ENCODE data around the gene KLK7. TPM values are rescaled to one million over a fixed set of nuclear protein-coding genes. Genes with fewer than 3 reads are reported as not detected.
"Not testable (repeated sequence)": the region's sequence is repeated elsewhere in the genome, so short reads cannot be mapped to it uniquely, and the experiment has no call there.

The KLK7 gene
- total RNA-seq, 1 experiment from 2014 or later = not detected

DNA sequence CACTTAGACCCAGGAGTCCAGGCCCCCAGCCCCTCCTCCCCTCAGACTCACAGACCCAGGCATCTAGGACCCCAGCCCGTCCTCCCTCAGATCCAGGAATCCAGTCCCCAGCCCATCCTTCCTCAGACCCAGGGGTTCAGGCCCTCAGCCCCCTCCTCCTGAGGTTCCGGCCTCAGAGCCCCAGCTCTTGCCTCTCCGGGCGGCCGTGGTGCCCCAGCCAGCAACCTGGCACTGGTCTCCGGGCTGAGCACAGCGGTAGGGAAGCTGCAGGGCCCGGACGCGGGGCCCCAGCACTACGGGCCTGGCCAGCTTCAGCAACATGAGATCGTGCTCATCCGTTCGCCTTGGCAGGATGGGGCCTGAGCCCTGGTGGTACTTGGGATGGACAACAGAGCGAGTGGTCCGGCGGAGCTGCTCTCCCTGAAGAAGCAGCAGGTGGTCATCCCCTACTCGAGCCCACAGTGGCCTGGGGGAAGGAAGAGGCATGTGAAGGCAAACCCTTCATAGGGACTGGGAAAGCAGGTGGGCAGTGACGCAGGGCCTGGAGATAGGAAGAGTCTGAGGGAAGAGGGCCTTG lies 32.1 kb upstream of the KLK7 start:
- DNase-seq (ENCODE audit: low spot score) = no peak
- in situ Hi-C loops (cut with HindIII; ENCODE audit: low sequenced_read_pairs) = no loop called here

GRCh38 chr19:51014242-51014641 lies 30.5 kb upstream of the KLK7 start:
- no peak for DNase-seq (ENCODE audit: low spot score)
- in situ Hi-C loops (cut with HindIII; ENCODE audit: low sequenced_read_pairs) = no loop called here

DNA sequence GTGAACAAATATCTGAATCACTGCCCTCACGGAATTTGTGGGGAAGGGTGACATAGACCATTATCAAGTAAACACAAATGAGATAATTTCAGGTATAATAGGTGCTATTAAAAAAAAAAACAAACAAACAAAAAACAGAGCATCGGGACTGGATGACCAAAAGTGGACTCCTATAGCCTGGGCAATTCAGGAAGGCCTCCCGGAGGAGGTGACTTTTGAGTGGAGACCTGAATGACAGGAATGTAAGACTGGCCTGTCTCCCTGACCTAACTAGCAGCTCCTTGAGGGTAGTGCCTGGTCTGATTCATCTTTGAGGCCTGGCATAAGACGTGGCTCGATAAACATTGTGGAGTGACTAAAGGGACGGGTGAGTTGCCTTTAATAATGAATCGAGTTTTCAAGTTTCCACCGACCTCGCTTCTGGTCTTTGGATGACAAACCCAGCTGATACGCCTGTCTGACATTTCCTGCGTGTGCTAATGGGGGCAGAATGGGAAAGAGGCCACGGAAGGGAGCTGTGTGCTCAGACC lies 29.0 kb upstream of the KLK7 start:
- in situ Hi-C loops (cut with HindIII; ENCODE audit: low sequenced_read_pairs) = no loop called here
- no peak for DNase-seq (ENCODE audit: low spot score)

GRCh38 chr19:51010066-51010795 lies 26.5 kb upstream of the KLK7 start:
- in situ Hi-C loops (cut with HindIII; ENCODE audit: low sequenced_read_pairs) = no loop called here
- DNase-seq (ENCODE audit: low spot score) = no peak

DNA sequence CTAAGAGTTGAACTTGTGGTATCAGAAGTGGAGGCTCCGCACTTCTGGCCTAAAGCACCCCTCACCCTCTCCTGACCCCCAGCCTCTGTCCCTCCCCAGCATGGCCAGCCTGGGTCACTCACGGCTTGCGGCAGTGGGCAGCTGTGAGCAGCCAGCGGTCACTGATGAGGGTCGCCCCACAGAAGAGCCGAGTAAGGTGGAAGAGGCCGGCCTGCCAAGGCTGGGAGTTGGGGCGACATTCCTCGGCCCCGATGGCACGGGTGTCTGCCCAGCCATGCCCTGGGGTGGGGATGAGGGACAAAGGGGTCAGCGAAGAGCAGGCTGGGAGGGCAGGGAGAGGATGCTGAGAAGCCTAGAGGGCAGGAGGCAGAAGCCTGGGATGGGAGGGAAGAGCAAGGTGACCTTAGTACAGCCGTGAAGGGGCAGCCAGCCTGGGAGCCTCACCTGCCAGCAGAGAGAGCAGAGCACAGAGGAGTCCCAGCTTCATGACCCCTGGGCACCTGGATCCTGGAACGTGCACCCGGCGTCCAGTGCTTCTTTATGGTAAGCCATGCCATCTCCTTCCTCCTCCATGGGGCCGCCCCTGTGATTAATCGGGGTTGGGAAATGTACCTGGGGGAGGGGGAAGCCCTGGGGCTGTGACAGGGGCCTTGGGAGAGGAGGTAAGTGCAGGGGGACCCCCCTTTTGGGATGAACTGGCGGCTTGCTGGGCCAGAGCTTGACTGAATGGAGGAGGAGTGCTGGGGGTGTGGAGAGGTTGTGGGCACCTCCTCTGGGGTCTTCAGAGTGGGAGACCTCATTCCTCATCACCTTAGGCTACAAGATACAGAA lies 25.6 kb upstream of the KLK7 start:
- in situ Hi-C loops (cut with HindIII; ENCODE audit: low sequenced_read_pairs) = no loop called here
- no peak for DNase-seq (ENCODE audit: low spot score)

DNA sequence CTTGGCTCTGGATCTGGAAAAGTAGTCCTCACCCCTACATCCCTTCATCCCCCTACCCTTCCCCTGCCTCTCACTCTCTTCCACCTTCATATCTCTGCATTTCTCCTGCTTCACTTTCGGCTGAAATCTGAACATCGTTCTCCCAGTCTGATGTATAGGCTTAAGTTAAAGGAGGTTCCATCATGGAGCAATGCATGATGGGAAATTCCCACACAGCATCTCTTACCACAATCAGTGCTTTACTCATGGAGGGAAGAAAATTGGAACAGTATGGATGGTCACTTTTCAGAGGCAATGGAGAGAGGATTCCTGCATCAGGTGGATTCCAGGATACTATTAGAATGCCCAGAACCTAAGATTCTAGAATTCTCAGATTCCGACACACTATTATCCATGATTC lies 23.8 kb upstream of the KLK7 start:
- in situ Hi-C loops (cut with HindIII; ENCODE audit: low sequenced_read_pairs) = no loop called here

DNA sequence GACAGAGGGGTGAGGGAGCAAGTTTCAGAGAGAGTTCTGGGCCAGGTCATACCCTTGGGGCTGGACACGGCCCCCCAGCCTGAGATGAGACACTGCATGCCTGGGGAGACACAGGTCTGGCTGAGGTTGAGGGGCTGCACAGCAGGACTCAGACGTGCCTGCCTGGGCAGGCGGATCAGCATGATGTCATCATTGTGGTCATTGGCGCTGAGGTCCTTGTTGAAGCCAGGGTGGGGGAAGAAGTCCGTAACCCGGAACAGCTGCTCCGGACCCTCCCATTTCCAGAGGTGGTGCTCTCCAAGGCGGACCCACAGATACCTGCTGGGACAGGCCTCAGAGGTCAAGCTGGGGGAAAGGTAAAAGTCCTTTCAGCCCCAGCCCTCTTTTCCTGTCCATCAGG lies 22.7 kb upstream of the KLK7 start:
- in situ Hi-C loops (cut with HindIII; ENCODE audit: low sequenced_read_pairs) = no loop called here
- no peak for DNase-seq (ENCODE audit: low spot score)

More for the DNA sequence above, 23.8 kb upstream of the KLK7 start:
- DNase-seq (ENCODE audit: low spot score) = no peak

DNA sequence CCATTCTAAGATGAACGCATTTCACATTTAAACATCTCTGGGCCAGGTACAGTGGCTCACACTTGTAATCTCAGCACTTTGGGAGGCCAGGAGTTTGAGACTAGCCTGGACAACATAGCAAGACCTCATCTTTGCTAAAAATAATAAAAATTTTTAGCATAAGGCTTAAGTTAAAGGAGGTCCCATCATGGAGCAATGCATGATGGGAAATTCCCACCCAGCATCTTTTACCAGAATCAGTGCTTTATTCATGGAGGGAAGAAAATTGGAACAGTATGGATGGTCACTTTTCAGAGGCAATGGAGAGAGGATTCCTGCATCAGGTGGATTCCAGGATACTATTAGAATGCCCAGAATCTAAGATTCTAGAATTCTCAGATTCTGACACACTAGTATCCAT lies 21.5 kb upstream of the KLK7 start:
- no peak for DNase-seq (ENCODE audit: low spot score)
- in situ Hi-C loops (cut with HindIII; ENCODE audit: low sequenced_read_pairs) = no loop called here

- in situ Hi-C loops (cut with HindIII; ENCODE audit: low sequenced_read_pairs) = no loop called here
- no peak for DNase-seq (ENCODE audit: low spot score)
These were observed 19.6 kb upstream of the KLK7 start for GRCh38 chr19:51003316-51003715.

DNA sequence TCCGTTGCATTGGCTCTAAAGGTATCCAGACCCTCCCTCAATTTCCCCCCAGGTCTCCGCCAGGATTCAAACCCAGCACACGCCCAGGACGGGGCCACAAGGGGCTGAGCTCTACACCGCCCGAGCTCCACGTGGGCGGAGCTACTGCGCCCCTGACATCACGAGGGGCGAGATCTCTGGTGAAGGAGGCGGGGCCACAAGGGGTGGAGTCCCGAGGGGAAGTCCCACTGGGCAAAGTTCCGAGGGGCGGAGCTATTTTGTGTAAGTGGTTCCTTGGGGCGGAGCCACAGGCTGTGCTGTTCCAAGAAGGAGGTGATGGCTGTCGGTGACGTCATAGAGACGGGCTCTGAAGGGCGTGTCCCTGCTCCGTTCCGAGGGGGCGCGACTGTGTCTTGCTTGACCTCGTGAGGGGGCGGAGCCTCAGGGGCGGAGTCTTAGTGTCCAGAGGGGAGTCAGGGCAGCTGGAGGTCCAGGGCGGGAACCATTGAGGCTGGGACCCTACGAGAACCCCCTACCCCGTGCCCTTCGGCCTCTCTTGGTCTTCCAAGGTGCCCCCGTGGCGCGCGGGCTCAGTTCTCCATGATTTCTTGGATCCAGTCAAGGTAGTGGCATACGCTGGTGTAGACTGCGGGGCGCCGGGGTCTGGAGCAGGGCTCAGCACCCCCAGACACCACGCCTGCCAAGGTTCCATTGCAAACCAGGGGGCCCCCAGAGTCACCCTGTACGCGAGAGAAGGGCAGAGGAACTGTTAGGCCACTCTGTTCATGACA lies 19.0 kb upstream of the KLK7 start:
- DNase-seq (ENCODE audit: low spot score) = no peak
- in situ Hi-C loops (cut with HindIII; ENCODE audit: low sequenced_read_pairs) = no loop called here

DNA sequence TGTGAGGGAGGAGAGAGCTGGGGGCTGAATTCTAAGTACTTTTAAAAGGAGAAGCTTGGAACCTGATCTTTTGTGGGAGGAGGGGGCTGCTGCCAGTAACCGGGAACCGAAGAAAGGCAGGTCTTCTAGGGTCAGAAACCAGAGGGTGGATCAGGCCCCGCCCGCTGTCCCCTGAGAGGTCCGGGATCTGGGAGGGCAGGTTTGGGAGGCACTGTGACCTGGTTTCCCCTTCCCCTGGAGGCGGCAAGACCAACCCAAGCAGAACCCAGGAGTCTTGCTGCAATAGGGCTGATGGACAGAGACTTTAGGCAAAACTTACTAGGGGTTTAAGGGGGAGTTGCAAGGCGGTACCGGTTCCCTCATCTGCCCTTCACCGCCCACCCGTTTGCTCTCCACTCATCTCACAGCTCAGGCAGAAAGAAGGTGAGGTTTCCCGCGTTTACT lies 18.4 kb upstream of the KLK7 start:
- DNase-seq (ENCODE audit: low spot score) = no peak
- in situ Hi-C loops (cut with HindIII; ENCODE audit: low sequenced_read_pairs) = no loop called here

DNA sequence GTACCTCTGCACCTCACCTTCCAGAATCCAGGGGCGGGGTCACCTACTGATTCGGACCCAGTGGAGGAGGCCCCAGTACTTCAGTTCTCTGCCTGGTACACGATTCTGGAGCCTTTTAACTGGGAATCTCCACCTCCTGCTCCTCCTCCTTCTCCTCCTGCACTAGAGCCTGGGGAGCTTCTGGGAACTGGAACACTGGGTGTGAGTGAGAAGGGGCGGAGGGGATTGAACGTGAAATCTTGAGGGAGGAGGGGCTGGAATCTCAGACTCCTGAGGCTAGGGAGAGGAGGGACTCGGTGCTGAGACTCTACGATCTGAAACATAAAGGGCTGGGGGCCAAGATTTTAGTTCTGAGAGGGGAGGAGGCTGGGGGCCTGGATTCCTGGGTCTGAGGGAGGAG lies 17.8 kb upstream of the KLK7 start, which contains the start of gene KLK8:
TSS of gene KLK8 (minus strand) at position 90 of the 400 bp plus-strand sequence. CDS start 437 bp downstream, outside the sequence.
- in situ Hi-C loops (cut with HindIII; ENCODE audit: low sequenced_read_pairs) = no loop called here
- DNase-seq (ENCODE audit: low spot score) = no peak

DNA sequence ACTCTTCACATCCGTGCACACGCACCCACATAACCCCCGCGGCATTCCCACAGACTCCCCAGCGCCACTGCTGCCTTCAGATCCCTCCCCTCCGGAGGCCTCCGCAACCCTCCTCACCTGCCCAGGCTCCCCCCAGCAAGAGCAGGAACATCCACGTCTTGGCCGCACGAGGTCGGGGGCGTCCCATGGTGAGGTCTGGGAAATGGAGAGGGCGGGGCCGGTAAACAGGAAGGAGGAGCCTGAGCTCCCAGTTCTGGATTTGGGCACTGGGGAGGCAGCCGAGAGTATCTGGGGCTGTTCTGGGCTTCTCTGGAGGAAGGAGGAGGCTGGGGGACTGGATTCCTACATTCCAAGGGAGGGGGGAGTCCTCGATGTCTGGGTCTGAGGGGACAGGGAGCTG lies 17.3 kb upstream of the KLK7 start:
- no peak for DNase-seq (ENCODE audit: low spot score)
- in situ Hi-C loops (cut with HindIII; ENCODE audit: low sequenced_read_pairs) = no loop called here

DNA sequence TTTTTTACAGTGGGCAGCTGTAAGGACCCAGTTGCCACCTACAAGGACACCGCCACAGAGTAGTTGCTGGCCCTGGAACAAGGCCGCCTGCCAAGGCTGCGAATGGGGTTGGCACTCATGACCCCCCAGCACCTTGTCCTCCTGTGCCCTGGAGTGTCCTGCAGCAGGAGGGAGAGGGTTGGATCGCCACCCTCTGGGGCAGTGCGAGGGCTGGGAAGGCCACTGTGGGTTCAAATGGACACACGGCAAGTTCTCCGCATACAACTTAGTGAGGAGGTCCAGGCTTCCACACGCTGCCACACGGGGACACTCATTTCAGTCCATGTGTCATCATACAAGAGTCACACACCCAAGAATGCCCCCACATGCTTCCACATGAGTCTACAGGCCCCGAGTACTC lies 16.7 kb upstream of the KLK7 start:
- DNase-seq (ENCODE audit: low spot score) = no peak
- in situ Hi-C loops (cut with HindIII; ENCODE audit: low sequenced_read_pairs) = no loop called here

DNA sequence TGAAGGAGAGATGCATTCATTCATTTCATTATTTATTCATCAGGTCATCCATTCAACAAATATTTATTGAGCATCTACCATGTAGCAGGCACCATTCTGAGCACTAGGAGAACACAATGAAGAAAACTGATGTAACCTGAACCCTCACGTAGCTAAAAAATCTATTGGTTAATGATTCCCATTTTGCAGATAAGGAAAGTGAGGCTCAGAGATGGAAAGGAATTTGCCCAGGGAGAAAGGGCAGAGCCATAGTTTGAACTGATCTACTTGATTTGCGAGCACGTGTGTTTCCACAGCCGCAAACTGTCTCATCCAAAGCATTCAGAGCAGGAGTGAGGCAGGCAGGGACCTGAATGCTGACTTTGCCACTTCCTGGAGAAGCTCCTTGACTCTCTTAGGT lies 15.0 kb upstream of the KLK7 start:
- in situ Hi-C loops (cut with HindIII; ENCODE audit: low sequenced_read_pairs) = no loop called here
- DNase-seq (ENCODE audit: low spot score) = no peak

GRCh38 chr19:50998061-50998460 lies 14.3 kb upstream of the KLK7 start:
- no peak for DNase-seq (ENCODE audit: low spot score)
- in situ Hi-C loops (cut with HindIII; ENCODE audit: low sequenced_read_pairs) = no loop called here

GRCh38 chr19:50994129-50994528 lies 10.4 kb upstream of the KLK7 start:
- in situ Hi-C loops (cut with HindIII; ENCODE audit: low sequenced_read_pairs) = no loop called here
- no peak for DNase-seq (ENCODE audit: low spot score)

DNA sequence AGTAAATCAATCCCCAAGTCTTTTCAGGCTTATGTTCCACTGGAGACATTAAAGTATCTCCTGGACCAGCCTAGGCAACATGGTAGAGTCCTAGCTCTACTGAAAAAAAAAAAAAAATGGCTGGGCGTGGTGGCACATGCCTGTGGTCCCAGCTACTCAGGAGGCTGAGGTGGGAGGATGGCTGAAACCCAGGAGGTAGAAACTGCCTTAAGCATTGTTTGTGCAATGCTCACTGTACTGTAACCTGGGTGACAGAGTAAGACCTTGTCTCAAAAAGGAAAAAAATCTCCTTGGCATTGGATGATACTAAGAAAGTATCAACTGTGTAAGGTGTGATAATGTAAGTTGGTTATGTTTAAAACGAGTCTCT lies 8.9 kb upstream of the KLK7 start:
- in situ Hi-C loops (cut with HindIII; ENCODE audit: low sequenced_read_pairs) = no loop called here

DNA sequence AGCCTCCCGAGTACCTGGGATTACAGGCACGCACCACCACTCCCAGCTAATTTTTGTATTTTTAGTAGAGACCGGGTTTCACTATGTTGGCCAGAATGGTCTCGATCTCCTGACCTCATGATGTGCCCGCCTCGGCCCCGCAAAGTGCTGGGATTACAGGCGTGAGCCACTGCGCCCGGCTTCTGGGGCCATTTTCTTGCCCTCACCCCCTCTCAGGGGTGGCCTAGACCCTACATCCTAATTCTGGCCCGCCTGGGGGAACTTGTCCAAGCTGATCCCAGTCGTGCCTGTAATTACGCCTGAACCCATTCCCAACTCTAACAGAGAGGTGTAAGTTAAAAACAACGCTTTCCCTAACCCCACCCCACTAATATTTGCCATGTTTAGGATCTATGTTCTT lies 699 bp upstream of the KLK7 start:
- DNase-seq (ENCODE audit: low spot score); in situ Hi-C loops (cut with HindIII; ENCODE audit: low sequenced_read_pairs): not testable (repeated sequence)

More for the DNA sequence above, 8.9 kb upstream of the KLK7 start:
- DNase-seq (ENCODE audit: low spot score) = no peak
